Measurements from ENCODE around the gene CPNE7. TPM values are rescaled to one million over a fixed set of nuclear protein-coding genes. Genes with fewer than 3 reads are reported as not detected.

CPNE7 gene
- total and polyA plus RNA-seq, 2 of the 8 experiments (the other 6 are each of a cell fraction or from before 2014, with no cell fraction given), result 10.0 to 23.7 TPM

- TF ChIP-seq BCL11A (IDR thresholded peaks at IDR 0.05; ENCODE audit: low read depth in 2 of 2, low read length in 2 of 2) (no peak), RNF2 (IDR thresholded peaks at IDR 0.05; ENCODE audit: borderline replicate concordance, low read depth, low read length, missing control alignments, poor library complexity, severe bottlenecking) (no peak), YY1 (IDR thresholded peaks at IDR 0.05; ENCODE audit: low read depth, low read length) (no peak), ATF3 (IDR thresholded peaks at IDR 0.05; ENCODE audit: insufficient read depth, low read depth, low read length) (no peak)
These were observed 37.0 kb downstream of the CPNE7 start (continued) for GRCh38 chr16:89612415-89613166.

Measured in H1 (cell line).